Stimulated activated naive CD4-positive, alpha-beta T cell treated with Interleukin-2 at 50 U/mL for 16 hours (primary cell): ENCODE measurements around the gene QRICH2.
A peak's percentile ranks its signal among the peaks of the same experiment; 100 is the strongest.
"Not testable (repeated sequence)": the region's sequence is repeated elsewhere in the genome, so short reads cannot be mapped to it uniquely, and the experiment has no call there.

Experiments used
- DNase-seq: peaks from one replicate; lab custom pipeline; 2025; lab: John Stamatoyannopoulos, UW

QRICH2 gene, protein sequence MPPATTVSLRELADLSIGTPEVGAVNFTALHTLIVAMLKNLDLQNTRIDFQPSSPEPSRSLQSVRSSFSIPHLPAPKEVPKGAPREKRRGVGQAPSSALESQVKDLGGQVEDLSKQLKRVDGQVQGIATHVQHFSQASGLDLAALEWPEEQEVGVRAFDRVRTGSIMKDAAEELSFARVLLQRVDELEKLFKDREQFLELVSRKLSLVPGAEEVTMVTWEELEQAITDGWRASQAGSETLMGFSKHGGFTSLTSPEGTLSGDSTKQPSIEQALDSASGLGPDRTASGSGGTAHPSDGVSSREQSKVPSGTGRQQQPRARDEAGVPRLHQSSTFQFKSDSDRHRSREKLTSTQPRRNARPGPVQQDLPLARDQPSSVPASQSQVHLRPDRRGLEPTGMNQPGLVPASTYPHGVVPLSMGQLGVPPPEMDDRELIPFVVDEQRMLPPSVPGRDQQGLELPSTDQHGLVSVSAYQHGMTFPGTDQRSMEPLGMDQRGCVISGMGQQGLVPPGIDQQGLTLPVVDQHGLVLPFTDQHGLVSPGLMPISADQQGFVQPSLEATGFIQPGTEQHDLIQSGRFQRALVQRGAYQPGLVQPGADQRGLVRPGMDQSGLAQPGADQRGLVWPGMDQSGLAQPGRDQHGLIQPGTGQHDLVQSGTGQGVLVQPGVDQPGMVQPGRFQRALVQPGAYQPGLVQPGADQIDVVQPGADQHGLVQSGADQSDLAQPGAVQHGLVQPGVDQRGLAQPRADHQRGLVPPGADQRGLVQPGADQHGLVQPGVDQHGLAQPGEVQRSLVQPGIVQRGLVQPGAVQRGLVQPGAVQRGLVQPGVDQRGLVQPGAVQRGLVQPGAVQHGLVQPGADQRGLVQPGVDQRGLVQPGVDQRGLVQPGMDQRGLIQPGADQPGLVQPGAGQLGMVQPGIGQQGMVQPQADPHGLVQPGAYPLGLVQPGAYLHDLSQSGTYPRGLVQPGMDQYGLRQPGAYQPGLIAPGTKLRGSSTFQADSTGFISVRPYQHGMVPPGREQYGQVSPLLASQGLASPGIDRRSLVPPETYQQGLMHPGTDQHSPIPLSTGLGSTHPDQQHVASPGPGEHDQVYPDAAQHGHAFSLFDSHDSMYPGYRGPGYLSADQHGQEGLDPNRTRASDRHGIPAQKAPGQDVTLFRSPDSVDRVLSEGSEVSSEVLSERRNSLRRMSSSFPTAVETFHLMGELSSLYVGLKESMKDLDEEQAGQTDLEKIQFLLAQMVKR (N-terminal part only)

GRCh38 chr17:76307966-76308338 lies at the start of gene QRICH2:
TSS of gene QRICH2 (minus strand) at chr17:76308276. CDS start at chr17:76307998, 278 bp downstream.
- no peak for DNase-seq

- DNase-seq = no peak
Measured at GRCh38 chr17:76357597-76358158, 49.6 kb upstream of the QRICH2 start.

- DNase-seq = no peak
Measured at GRCh38 chr17:76356803-76357456, 48.9 kb upstream of the QRICH2 start.

DNA sequence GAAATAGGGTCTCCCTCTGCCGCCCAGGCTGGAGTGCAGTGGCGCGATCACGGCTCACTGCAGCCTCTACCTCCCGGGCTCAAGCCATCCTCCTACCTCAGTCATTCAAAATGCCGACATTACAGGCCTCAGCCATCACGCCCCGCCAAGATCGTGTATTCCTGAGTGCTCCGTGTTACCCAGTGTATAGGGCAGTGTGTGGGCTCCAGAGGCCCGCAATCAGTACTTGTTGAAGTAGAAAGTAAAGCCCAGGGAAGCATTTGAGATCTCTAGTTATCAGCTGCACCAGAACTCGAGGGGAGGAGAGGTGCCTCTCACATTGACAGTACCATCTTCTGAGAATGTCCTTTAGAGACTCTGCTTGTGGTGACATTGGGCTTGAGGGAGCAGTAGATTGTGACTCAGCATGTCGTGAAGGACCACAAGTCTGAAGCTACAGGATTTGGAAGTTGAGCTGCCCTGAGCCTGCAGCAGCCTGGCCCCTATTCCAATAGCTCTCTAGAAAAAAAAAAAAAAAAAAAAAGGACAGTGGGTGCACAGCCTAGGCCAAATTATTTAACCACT lies 46.8 kb upstream of the QRICH2 start:
- no peak for DNase-seq

DNA sequence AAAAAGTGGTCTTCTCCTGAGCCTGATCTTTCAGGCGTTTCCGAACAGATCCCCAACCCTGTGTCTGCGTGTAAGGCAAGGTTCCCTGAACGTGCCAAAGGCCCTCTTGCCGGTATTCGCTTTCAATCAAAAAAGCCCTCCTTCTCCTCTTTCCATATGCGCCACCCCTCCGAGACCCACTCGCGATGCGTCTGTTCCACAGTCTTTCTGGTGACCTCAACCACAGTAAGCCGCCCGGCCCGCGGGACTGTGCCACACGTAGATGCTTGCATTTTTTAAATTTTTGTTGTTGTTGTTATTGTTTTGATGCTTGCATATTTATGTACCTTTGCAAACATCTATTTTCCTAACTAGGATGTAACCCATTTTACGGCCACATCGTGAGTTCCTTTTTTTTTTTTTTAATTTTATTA lies 46.2 kb upstream of the QRICH2 start:
- DNase-seq = no peak

GRCh38 chr17:76353599-76354316 lies 45.7 kb upstream of the QRICH2 start, which contains the start of gene PRPSAP1:
TSS of gene PRPSAP1 (minus strand) at chr17:76353916. CDS start at chr17:76353703, 213 bp downstream.
- peak; percentile 81 for DNase-seq

DNA sequence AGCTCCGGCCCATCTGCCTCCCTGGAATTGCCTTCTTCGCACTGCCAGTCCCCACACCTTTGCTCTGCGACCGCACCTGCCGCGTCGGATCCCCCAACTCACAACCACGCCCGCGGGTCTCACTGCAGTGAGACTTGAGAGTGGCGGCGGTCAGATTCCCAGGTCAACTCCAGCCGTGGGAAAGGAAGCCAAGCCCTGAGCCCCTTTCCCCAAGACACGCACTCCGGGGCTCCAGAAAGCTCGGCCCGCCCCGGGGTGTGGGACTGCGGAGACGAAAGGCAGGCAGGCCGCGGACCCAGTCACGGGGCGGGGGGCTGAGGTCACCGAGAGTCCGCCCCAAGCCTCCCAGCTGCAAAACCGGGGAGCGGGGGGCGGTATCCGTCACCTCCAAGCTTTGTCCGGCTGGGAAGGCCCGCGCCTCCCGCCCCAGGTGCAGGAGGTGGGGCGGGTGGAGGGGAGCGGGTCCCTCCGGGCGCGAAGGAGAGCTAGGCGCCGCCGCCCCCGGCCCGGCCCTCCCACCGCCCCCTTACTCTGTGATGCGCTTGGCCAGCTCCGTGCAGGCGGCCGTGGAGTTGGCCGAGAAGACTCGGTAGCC lies 45.0 kb upstream of the QRICH2 start:
- no peak for DNase-seq

DNA sequence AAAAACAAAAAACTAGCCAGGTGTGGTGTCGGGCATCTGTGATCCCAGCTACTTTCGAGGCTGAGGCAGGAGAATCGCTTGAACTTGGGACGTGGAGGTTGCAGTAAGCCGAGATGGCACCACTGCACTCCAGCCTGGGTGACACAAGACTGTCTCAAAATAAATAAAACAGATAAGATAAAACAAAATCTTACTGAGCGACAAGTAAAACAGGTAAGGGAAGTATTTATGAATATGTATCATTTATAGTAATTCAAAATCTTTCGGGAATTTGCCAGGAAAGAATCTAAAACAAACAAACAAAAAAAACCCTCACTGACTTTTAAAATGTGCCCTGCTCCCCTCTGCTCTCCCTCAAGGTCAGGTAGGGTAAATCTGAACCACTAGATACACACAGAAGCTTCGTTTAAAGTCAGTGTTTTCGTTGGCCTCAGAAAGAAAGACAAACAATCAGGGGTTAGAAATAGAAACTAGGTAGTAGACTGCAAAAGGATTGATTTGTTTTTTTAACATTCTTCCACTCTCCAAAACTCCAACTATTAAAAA lies 43.5 kb upstream of the QRICH2 start:
- no peak for DNase-seq

DNA sequence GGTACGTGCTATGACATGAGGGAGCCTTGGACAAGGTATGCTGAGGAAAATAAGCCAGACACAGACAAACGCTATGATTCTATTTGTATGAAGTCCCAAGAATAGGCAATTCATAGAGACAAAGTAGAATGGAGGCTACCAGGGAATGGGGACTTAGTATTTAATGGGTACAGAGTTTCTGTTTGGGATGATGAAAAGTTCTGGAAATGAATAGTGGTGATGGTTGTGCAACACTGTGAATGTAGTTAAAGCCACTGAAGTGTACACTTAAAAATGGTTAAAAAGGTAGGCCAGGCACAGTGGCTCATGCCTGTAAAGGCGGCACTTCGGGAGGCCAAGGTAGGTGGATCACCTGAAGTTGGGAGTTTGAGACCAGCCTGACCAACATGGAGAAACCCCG lies 42.4 kb upstream of the QRICH2 start:
- no peak for DNase-seq

GRCh38 chr17:76346936-76347335 lies 38.9 kb upstream of the QRICH2 start:
- not testable (repeated sequence) for DNase-seq

GRCh38 chr17:76345377-76345974 lies 37.4 kb upstream of the QRICH2 start:
- DNase-seq = no peak

GRCh38 chr17:76343106-76343505 lies 35.0 kb upstream of the QRICH2 start:
- no peak for DNase-seq

GRCh38 chr17:76341301-76341700 lies 33.2 kb upstream of the QRICH2 start:
- no peak for DNase-seq

DNA sequence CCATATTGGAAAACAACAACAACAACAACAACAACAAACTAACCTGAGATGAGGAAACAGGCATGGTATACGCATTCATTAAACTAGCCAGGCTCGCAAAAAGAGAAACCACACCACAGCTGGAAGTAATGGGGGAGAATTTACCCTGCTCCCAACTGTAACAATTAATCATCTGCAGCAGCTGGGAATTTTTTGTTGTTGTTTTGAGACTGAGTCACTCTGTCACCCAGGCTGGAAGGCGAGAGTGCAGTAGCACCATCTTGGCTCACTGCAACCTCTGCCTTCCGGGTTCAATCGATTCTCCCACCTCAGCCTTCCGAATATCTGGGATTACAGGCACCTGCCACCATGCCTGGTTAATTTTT lies 29.3 kb upstream of the QRICH2 start:
- DNase-seq = no peak

GRCh38 chr17:76336756-76337412 lies 28.8 kb upstream of the QRICH2 start:
- no peak for DNase-seq

- no peak for DNase-seq
Measured at GRCh38 chr17:76335716-76336381, 27.8 kb upstream of the QRICH2 start.

DNA sequence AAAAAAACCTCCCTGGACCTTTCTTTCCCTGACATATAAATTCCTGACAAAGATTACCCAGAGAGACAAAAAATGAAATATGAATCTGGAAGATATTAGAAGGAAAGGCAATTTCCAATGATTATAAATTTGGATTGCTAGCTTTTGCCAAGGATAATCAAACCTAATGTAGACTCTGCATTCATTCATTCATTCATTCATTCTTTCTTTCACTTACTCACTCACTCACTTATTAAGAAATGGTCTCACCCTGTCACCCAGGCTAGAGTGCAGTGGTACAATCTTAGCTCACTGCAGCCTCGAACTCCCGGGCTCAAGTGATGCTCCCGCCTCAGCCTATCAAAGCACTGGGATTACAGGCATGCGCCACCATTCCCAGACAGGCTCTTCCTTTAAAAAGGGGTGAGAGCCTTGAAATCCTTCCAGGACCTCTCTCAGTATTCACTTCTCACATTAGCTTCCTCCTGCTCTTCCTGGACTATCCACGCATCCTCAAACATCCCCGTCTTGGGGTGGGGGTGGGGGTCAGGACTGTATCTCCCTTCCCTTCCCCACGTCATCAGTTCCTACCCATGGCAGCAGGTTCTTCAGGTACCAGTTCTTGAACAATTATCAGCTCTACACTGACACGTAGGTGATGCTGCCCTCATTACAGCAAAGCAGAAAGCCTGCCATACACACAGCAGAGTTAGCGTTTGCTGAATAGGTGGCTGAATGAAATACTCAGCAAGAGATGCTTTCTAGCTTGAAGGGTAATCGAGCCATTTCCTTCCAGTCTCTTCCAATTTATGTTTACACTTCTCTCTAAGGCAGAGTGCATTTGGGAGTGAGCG lies 25.8 kb upstream of the QRICH2 start:
- no peak for DNase-seq
